HG02943 (cell line): ENCODE measurements around the gene BTN3A1.
A peak's percentile ranks its signal among the peaks of the same experiment; 100 is the strongest.
"Not testable (repeated sequence)": the region's sequence is repeated elsewhere in the genome, so short reads cannot be mapped to it uniquely, and the experiment has no call there.

Source experiments
- ATAC-seq: cut with Tn5 transposase; IDR thresholded peaks from one replicate; pipeline ENCODE4 v1.9.1; 2021; ENCODE audit warnings: mild to moderate bottlenecking, low read depth, moderate library complexity; ENCODE audit not compliant: unreplicated experiment

Gene BTN3A1

DNA sequence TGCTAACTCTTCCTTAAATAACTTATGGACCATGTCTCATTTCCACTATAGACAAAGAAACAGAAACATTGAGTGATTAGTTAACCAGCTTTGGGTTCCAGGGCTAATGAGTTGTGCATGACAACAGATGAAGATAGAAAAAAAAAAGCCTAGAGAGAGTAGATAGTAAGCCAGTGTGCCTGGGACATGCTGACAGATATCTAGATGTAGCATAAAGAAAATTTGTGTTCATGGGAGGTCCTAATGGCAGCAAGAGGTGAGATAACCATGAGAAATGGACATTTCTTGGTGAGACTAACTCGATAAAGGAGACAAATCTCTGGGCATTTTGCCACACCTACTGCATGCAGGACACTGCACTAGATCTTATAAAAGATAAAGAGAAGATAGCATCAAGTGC is 35.5 kb downstream of the BTN3A1 start:
- no peak for ATAC-seq

GRCh38 chr6:26438000-26438399 is 35.9 kb downstream of the BTN3A1 start:
- no peak for ATAC-seq

DNA sequence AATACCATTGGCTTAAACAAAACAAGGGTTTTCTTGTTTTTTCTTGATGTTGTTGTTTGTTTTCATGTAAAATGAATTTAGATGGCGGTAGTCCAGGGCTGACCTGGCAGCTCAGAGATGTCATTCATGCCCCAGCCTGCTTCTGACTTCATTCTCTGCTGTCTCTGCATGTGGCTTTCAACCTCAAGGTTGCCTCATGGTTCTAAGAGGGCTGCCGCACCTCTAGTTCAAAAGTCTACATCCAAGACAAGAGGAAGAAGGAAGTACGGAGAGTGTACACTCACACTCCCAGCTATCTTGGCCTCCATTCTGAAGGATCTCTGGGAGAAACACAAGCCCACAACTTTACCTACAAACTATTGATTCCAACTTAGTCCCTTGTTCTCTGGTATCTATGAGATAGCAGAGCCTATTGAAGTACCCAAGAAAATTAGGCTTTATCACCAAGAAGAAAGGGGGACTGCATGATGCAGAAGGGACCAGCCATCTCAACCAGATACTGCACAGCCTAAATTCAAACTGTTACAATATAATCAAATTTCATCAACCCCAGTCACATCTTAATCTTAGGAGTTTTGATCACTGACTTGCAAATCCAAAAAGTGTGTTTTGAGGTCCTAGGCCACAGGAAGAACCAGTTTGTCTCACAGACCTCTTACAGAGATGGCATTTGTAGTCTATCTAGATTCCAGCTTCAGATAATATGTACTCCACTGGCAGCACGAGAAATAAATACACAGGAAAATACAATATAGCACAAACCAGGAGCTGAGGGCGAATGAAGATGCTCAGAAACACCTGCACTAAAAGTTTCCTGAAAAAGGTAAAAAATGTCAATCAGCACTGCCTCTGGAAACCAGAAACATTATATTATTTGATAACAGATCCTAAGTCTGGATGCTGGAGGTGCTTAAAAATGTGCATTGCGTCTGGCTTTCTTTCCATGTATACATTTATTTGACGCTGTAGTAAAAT is 37.4 kb downstream of the BTN3A1 start:
- no peak for ATAC-seq

DNA sequence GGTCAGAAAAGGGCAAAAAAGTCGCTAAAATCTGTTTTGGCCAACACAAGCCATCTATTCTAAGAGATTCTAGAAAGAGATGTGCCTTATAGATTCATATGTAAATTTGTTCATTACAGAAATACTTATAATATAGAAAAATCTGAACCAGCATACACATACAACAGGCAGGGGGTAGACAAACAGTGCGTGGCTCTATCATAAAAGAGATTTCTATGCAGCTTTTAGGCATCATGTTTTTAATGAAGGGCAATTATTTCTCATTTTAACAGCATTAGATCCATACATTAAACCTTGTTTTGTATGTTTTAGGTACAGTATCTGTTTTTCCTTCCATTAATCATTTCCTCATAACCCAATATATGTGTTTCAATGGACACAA is 38.9 kb downstream of the BTN3A1 start:
- ATAC-seq, result no peak

- ATAC-seq, result no peak
Observed at GRCh38 chr6:26441977-26442376, 39.9 kb downstream of the BTN3A1 start.

DNA sequence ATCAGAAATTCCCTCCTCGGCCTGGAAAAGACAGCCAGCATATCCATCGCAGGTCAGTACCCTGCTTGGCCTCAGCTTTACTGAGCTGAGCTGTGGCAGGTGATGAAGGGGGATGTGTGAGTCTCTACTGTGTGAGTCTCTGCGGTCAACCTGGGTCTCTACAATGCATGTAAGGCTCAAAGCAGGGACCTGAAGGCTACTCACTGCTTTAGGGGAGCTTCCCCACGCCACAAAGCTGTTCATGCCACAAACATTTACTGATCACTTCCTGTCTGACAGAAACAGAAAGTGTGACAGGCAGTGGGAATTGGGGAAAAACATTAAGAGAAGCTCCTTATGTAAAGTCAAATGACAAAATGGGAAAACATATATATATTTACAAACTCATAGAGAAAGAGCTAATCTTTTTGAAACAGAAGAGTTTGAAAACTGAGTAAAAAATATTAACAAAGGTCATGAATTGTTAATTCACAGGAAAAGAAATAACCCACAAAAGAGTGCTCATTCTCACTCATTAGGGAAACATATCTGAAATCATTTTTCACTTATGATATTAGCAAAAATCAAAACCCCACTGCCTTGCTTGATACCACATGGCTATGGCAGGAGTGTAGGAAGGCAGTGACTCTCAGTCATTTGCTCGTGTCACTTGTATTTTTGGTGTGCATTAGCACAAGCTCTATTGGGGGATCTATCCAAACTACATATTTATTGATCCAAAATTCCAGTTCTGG is 44.0 kb downstream of the BTN3A1 start:
- ATAC-seq, result peak; percentile 68

DNA sequence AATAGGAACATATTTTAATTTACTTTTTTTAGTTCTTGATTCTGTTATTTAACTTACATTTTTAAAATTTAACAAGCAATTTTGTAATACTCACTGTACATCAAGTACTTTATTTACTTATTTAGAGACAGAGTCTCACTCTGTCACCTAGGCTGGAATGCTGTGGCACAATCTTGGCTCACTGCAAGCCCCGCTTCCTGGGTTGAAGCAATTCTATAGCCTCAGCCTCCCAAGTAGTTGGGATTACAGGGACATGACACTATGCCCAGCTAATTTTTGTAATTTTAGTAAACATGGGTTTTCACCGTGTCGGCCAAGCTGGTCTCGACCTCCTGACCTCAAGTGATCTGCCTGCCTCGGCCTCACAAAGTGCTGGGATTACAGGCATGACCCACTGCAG is 45.2 kb downstream of the BTN3A1 start:
- ATAC-seq, result no peak

DNA sequence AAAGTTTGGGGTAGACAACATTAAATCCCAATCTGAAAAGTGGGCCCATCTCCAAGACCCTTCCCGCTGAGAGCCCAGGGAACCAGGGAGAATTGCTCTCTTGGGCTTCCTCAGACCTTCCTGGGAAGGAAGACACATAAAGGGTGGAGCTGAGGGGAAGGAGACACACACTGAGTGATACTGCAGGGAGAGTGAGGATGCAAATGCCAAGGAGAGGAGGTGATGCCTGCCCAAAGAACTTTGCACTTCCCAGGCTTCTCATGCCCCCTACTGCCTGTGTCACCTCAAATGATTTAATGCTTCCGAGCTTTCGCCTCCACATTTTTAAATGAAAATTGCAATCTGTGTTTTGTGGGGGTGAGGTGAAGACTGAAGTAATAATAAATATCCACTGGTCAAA is 48.2 kb downstream of the BTN3A1 start:
- no peak for ATAC-seq

DNA sequence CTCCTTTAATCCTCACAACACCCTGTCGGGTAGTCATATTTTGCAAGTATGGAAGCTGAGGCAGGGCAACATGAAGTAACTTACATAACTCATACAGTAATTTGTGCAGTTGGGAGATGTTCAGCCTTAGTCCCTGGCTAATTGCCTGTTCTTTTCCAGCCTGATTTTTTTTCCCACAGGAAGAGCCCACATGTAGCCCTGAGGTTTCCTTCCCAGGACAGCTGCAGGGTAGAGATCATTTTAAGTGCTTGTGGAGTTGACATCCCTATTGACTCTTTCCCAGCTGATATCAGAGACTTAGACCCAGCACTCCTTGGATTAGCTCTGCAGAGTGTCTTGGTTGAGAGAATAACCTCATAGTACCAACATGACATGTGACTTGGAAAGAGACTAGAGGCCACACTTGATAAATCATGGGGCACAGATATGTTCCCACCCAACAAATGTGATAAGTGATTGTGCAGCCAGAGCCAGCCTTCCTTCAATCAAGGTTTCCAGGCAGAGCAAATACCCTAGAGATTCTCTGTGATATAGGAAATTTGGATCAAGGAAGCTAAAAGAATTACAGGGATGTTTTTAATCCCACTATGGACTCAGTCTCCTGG is 50.7 kb downstream of the BTN3A1 start:
- ATAC-seq, result no peak

DNA sequence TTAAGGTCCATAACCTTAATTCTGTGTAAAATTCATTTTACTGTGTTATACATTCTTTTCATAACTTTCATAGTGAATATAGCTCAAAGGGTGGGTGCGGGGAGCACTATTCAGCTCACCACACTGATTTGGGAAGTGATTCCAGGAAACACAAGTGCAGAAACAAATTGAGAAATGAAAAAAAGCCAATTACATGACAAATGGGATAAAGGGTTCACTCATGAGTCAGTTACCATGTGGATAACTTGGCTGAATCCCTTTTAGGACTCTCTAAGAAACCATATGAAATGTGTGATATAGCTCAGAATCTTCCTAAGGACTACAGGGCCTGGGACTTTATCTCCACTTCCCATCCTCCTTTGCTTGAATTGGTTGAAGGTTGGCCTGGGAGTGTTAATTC is 52.6 kb downstream of the BTN3A1 start:
- no peak for ATAC-seq

DNA sequence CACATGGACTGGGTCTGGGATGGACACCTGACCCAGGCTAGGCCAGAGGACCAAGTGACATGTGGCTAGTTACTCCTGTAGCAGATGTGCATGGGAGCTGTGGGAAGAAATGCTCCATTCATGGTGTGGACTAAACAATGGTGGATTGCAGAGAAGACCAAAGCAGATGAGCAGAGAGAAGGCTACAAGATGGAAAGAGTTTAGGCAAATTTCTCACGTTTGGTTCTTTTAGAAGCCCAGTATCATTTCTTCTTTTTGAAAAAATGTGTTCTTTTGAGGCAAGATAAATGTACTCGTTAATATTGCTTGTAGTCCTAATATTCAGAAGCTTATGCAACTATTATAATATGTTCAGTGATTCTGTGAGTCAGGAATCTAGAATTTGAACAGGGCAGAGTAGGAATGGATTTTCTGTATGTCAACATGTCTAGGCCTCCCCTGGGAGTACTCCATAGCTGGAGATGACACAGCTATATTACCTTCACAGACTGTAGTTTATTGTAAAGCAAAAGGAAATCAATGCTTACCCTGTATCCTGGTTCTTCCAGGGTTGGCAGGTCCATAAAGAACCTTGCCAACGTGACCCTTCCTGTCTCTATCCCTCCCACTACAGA is 53.4 kb downstream of the BTN3A1 start:
- no peak for ATAC-seq

DNA sequence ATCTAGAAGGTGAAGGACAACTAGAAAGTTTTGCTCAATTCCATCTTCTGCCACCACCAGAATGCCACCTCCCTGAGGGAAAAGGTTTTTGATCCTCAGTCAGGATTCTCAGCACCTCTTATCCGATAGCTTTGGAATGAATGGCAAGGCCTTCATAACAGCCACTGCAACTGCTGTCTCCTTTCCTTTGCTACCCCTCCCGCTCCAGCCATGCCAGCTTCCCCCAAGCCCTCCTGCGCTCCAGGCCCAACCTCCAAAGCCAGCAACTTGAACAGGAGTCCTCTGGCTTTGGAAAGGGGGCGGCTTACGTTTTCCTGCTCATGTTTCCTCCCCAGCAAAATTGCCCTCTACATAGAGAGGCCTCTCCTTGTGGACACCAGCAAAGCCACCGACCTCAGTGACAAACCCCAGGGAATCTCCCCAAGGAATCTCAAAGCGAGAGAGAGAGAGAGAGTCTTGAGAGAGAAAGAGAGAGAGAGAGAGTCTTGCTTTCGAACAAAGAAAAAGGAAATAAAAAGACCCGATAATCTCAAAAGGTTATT is 55.3 kb downstream of the BTN3A1 start:
- ATAC-seq, result peak; percentile 12

DNA sequence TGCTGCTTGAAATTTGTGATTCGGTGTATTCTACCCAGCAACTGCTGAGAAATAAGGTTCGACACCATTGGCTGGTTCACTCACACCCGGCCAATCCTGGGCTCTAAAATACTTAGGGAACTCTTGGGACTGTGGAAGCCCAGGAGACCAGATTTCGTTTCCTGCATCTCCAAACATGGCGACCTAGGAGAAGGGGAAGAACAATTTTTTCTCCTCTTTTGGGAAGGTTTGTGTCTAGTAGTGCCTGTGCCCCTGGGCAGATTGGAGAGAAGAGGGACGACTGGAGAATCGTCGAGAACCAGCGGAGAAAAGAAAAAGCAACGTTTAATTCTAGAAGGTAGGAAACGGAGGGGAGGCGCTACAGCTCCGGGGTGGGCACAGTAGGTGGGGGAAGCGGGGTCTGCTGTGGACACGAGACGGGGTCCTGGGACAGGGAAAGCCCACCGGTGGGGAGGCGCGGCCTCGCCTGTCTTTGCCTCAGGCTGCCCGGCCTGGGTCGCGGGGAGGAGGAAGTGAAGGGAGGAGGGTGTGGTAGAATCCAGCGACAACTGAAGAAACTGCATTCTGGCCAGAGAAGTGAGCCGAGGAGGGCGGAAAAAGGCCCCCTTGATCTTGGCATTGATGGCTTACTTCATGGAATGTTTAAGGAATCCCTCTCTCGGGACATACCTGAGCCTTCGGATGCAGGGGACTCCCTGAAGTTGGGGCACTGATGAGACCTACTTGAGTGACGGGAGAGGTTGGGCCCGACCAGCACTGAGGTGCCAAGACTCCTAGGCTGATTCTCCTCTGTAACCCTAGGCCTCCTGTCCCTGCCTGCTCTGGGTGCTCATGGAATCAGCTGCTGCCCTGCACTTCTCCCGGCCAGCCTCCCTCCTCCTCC is 56.0 kb downstream of the BTN3A1 start, which contains the start of gene BTN2A1:
TSS of gene BTN2A1 (plus strand) at position 150 of the 883 bp plus-strand sequence. CDS start at position 832, 682 bp downstream.
- ATAC-seq, result peak; percentile 95

DNA sequence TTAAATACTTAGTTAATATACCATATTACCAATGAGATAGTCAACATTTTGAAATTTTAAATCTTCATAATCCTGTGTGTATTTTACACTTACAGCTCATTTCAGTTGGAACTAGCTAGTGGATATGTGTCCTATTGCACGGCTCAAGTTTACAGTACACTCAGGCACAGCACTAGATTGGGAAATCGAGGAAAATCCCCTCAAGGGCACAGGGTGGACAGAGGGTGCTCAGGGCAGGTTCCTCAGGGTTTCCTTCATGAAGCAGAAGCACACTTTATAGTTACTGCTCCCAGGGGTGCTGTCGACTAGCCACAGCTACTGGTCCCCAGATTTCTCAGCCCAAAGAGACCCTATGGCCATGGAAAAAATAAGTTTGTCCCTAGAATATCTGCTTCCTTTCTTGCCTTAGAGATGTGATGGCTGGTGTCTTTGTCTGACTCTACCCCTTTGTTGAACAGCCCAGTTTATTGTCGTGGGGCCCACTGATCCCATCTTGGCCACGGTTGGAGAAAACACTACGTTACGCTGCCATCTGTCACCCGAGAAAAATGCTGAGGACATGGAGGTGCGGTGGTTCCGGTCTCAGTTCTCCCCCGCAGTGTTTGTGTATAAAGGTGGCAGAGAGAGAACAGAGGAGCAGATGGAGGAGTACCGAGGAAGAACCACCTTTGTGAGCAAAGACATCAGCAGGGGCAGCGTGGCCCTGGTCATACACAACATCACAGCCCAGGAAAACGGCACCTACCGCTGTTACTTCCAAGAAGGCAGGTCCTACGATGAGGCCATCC is 57.1 kb downstream of the BTN3A1 start:
- ATAC-seq, result no peak

DNA sequence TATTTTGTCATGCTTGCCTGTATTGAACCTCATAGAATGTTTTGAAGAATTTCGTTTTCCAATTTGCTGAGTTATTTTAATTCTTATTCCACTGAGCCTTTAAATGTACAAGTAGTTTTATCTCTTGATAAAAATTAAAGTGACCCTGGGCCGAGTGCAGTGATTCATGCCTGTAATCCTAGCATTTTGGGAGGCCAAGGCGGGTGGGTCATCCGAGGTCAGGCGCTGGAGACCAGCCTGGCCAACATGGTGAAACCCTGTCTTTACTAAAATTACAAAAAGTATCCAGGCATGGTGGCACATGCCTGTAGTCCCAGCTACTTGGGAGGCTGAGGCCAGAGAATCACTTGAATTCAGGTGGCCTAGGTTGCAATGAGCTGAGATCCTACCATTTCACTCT is 59.3 kb downstream of the BTN3A1 start:
- not testable (repeated sequence) for ATAC-seq

GRCh38 chr6:26464014-26464413 is 61.9 kb downstream of the BTN3A1 start:
- ATAC-seq, result no peak

DNA sequence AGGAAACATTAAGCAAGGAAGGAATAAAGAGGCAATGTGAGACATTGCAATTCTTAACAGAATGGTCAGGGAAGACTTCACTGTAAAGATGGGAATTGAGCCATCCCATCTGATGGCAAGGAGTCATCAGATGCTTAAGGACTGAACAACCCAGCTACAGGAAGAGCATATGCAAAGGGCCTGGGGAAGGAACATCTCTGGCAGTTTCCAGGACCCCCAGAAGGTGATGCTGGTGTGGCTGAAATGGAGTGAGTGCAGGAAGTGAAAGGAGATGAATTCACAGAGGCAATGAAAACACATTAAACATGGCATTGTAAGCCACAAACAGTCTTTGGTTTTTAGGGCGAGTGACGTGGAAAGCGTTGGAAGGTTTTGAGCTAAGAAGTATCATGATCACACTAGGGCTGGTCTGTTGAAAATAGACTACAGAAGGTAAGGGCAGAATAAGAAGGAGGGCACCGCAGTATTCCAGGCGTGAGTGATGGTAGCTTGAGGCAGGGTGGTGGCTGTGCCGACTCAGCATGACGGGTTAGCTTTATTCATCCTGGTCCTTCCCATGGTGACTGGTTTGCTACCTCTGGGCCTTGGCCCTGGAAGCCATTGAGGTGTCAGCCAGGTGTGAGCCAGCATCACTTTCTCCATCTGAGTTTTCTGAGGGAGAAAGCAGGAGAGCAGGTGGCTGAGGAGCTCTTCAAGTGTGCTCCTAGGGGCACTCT is 62.5 kb downstream of the BTN3A1 start:
- ATAC-seq, result no peak
